ENCODE data around the gene STIM1.
"Not testable (repeated sequence)": the region's sequence is repeated elsewhere in the genome, so short reads cannot be mapped to it uniquely, and the experiment has no call there.

The STIM1 gene

DNA sequence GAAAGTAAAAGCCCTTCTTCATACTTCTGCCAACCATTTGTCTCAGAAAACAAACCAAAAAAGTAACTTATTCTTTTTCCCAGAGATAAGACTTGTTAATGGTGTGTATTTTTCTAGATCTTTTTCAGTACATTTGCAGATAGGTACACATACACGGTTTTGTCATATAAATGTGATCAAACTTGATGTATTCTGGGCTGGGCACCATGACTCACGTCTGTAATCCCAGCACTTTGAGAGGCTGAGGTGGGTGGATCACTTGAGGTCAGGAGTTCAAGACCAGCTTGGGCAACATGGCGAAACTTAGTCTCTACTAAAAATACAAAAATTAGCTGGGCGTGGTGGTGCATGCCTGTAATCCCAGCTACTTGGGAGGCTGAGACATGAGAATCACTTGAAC is 274.8 kb downstream of the STIM1 start:
- not testable (repeated sequence) for DNase-seq

DNA sequence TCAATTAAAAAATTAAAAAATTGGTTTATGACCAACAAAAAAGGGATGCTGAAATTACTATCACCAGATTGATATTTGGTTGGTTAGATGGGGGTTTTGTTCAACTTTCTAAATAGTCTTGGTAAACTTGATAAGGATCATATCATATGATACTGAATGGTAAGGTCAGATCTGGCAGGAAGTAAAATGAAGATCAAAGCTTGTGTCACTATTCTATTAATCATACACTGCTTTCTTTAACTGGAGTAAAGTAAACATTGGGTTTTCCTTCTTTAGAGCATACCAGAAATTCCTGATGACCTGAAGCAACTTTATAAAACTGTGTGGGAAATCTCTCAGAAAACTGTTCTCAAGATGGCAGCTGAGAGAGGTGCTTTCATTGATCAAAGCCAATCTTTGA is 279.3 kb downstream of the STIM1 start:
- no peak for DNase-seq

DNA sequence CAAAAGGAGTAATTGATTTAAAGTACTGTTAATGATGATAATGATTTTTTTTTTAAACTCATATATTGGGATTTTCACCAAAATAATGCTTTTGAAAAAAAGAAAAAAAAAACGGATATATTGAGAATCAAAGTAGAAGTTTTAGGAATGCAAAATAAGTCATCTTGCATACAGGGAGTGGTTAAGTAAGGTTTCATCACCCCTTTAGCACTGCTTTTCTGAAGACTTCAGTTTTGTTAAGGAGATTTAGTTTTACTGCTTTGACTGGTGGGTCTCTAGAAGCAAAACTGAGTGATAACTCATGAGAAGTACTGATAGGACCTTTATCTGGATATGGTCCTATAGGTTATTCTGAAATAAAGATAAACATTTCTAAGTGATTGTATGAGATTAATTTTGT is 283.0 kb downstream of the STIM1 start:
- DNase-seq = no peak

DNA sequence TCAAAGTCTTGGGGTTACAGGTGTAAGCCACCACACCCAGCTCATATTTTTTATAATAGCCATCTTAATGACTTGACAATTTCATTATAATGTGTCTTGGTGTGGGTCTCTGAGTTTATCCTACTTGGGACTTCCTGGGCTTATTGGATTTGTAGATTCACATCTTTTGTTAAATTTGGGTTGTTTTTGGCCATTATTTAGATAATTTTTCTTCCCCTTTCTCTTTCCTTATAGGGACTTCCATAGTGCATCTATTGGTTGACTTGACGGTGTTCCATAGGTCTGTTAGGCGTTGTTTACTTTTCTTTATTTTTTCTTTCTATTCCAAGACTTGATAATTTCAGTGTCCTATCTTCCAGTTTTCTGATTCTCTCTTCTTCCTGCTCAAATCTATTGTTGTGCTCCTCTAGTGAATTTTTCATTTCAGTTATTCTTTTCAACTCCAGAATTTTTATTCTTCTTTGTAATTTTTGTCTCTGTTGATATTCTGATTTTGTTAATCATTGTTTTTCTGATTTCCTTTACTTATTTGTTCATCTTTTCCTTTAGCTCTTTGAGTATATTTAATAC is 284.7 kb downstream of the STIM1 start:
- no peak for DNase-seq

Data from NCI-H2107 (cell line).